Gastrocnemius medialis (tissue), 4 donors: Measurements from ENCODE around the gene PDE7B.

ENCODE experiments used
- CTCF ChIP-seq, 5 experiments: fragments of 450-650 bp in 3 of 5; fragments of 200-600 bp in 2 of 5; sonication (generic) in 2 of 5; IDR thresholded peaks in 4 of 5; conservative IDR thresholded peaks in 1 of 5; 1 replicate in 4 of 5; 2 replicates in 1 of 5; pipeline ENCODE4 v1.5.1; 2016 to 2019; ENCODE audit warnings: antibody characterized with exemption in 5 of 5, mild to moderate bottlenecking in 3 of 5, moderate library complexity in 3 of 5
- POLR2A ChIP-seq, 2 donors: fragments of 450-650 bp; IDR thresholded peaks; one replicate each; pipeline ENCODE4 v1.6.1; 2017; ENCODE audit warnings: antibody characterized with exemption in 2 of 2, mild to moderate bottlenecking in 2 of 2, moderate library complexity in 2 of 2

GRCh38 chr6:135970750-135971149 lies 119.2 kb downstream of the PDE7B start:
- no peak for TF ChIP-seq POLR2A (IDR thresholded peaks at IDR 0.05)
- TF ChIP-seq CTCF (IDR thresholded peaks at IDR 0.05 in 4 of 5, conservative IDR thresholded peaks at IDR 0.05 in 1 of 5): no peak
